Measurements from ENCODE around the gene ARHGEF3.

Gene ARHGEF3

DNA sequence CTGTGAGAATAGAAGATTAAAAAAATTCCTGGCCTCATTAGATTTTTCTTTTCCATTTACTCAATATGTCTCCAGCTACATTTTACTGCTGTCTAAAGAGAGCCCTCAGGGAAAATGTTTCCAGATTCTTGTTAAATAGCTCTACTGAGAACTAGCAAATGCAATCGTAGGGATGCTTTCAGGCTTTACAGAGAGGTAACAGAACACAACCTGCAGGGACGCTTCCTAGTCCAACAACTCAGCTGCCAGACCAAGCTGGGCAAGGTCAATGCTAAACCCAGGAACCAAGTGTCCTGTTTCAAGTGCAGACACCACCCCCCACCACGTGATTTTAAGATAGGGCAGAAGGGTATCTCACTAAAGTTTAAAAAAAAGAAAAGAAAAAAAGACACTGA, 25.2 kb downstream of the ARHGEF3 start:
- no peak overlapping the region for H3K27ac ChIP-seq
- TF ChIP-seq ZFX (IDR thresholded peaks at IDR 0.05; ENCODE audit: borderline replicate concordance) = no peak
- TF ChIP-seq, protein P1, sequence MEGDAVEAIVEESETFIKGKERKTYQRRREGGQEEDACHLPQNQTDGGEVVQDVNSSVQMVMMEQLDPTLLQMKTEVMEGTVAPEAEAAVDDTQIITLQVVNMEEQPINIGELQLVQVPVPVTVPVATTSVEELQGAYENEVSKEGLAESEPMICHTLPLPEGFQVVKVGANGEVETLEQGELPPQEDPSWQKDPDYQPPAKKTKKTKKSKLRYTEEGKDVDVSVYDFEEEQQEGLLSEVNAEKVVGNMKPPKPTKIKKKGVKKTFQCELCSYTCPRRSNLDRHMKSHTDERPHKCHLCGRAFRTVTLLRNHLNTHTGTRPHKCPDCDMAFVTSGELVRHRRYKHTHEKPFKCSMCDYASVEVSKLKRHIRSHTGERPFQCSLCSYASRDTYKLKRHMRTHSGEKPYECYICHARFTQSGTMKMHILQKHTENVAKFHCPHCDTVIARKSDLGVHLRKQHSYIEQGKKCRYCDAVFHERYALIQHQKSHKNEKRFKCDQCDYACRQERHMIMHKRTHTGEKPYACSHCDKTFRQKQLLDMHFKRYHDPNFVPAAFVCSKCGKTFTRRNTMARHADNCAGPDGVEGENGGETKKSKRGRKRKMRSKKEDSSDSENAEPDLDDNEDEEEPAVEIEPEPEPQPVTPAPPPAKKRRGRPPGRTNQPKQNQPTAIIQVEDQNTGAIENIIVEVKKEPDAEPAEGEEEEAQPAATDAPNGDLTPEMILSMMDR (IDR thresholded peaks at IDR 0.05) = no peak

DNA sequence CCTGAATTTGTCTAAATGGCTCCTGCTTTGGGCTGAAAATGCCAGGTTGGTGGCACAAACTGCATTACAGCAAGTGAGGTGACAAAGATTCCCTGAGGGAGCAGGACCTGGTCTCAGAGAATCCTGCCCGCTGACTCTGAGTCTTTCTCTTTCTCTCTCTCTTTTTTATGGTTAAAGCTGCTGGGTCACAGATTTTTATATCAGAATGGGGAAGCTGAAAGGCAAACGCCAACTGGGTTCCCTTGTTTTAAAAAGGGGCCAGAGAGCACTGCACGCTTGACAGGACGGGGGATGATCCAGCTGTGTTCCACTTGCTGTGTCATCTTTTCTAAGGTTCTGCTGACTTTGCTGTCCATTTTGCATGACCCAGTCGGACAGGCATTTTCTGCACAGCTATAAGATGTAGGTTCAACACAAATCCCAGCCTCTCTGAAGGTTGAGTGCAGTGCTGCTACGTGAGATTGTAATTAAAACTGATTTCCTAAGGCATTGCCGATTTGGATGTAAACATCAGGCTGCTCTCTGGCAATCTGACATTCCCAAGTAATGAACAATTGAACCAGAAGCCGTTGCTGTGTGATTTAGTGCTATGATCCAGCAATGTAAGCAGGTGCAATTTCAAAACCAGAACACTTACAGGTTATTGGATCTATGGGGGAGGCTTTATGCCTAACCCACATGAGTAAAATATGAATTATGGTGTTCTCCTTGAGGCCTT, 25.8 kb downstream of the ARHGEF3 start:
- TF ChIP-seq, protein P1 (IDR thresholded peaks at IDR 0.05) = no peak
- no peak for TF ChIP-seq ZFX (IDR thresholded peaks at IDR 0.05; ENCODE audit: borderline replicate concordance)
- no peak overlapping the region for H3K27ac ChIP-seq

- TF ChIP-seq, protein P1 (IDR thresholded peaks at IDR 0.05) = no peak
- no peak for TF ChIP-seq ZFX (IDR thresholded peaks at IDR 0.05; ENCODE audit: borderline replicate concordance)
- H3K27ac ChIP-seq = no peak overlapping the region
Measured at GRCh38 chr3:56775445-56775837, 26.3 kb downstream of the ARHGEF3 start.

- TF ChIP-seq, protein P1 (IDR thresholded peaks at IDR 0.05) = no peak
- TF ChIP-seq ZFX (IDR thresholded peaks at IDR 0.05; ENCODE audit: borderline replicate concordance) = no peak
- no peak overlapping the region for H3K27ac ChIP-seq
Measured at GRCh38 chr3:56773986-56774385, 27.8 kb downstream of the ARHGEF3 start.

- TF ChIP-seq, protein P1 (IDR thresholded peaks at IDR 0.05) = no peak
- TF ChIP-seq ZFX (IDR thresholded peaks at IDR 0.05; ENCODE audit: borderline replicate concordance) = no peak
- no peak overlapping the region for H3K27ac ChIP-seq
Measured at GRCh38 chr3:56772952-56773938, 28.5 kb downstream of the ARHGEF3 start.

GRCh38 chr3:56771376-56771775, 30.4 kb downstream of the ARHGEF3 start:
- H3K27ac ChIP-seq = no peak overlapping the region
- TF ChIP-seq ZFX (IDR thresholded peaks at IDR 0.05; ENCODE audit: borderline replicate concordance) = no peak
- TF ChIP-seq, protein P1 (IDR thresholded peaks at IDR 0.05) = no peak
